Measurements from ENCODE around the gene EXT2.

GRCh38 chr11:44120169-44120568 is 24.7 kb downstream of the EXT2 start:
- no peak for TF ChIP-seq POLR2A (IDR thresholded peaks at IDR 0.05)
- peak in 11 of 12 donors; percentile 33 to 66 (median 52) for TF ChIP-seq CTCF (IDR thresholded peaks at IDR 0.05)
